Measurements from ENCODE around the gene FSD1.

- TF ChIP-seq CTCF (IDR thresholded peaks at IDR 0.05) = no peak
- TF ChIP-seq EZH2 (IDR thresholded peaks at IDR 0.05) = no peak
Observed at GRCh38 chr19:4294389-4294788, 10.0 kb upstream of the FSD1 start.
